Stimulated activated CD4-positive, alpha-beta T cell treated with anti-CD3 and anti-CD28 coated beads, Interleukin-4, amount 100 ng/mL, for 4 hours (primary cell): ENCODE results near the gene GJB1.
A peak's percentile ranks its signal among the peaks of the same experiment; 100 is the strongest.
"Not testable (repeated sequence)": the region's sequence is repeated elsewhere in the genome, so short reads cannot be mapped to it uniquely, and the experiment has no call there.

Experiments
- DNase-seq, 2 experiments: peaks; one replicate each; pipeline ENCODE4 v3.0.0-alpha.2; 2020

GJB1 gene

DNA sequence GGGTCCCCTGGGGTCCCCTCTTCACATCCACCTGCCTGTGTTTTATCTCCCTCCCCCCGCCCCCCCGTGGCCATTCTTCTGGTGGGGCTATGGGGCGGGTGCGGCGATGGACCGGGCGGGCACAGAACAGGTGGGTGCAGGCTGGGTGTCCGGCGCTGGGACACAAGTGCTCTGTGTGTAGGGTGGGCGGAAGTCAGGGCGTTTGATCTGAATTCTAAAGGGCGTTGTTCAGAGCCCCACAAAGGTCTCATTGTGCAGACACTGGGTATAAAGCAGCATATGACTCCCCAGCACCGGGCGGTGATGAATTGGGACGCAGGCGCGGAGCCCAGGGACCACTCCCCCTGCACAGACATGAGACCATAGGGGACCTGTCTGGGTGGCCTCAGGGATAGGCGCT, at the start of gene GJB1:
Gene GJB1, plus strand, starts transcription at position 296 of the 400 bp plus-strand sequence. CDS start 484 bp downstream, outside the sequence.
- no peak for DNase-seq

DNA sequence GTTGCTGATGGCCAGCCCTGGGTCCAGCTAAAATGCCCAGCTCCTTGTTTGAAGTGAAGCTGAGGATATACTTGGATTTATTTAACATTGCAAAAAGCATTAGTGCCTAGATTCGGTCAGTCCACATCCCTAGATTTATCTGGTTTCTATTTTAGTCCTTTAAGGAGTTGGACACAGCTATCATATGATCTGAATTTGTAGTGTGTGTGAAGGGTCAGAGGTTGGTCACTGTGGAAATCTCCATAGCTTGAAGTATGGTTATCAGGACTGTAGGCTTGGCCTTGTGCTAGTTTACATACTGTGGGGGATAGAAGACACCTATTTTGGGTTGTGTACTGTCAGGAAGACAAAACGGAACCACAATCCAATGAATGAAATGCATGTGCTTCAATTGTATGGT, 49.6 kb upstream of the GJB1 start:
- no peak for DNase-seq

DNA sequence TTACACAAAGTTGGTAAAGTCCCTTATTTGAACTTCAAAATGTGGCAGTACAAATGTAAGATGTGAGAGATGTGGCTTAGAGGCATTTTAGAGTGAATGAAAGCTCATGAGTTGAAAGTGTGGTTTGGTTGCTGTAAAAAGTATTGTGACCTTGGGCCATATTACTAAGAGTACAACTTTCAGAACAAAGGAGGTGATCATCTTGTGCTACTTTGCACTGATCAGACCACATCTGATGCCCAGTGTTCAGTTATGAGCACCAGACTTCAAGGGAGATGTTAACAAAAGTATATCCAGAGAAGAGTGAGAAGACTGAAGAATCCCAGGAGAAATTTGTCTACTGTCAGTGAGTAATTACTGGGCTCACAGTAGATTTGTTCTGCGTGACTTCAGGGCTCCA, 48.2 kb upstream of the GJB1 start:
- no peak for DNase-seq

DNA sequence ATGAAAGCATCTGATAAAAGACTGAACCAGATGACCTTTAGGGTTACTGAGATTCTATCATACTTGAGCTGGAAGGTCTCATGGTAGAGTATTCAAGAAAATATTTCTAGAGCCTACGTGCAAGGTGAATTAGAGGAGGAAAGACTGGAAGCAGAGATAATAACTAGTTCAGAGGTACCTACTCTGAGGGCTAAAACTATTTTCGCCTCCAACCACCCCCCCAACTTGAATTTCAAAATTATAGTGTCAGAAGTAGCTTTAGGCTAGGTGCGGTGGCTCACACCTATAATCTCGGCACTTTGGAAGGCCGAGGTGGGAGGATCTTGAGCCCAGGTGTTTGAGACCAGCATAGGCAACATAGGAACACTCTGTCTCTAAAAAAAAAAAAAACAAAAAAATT, 47.5 kb upstream of the GJB1 start:
- DNase-seq = no peak

DNA sequence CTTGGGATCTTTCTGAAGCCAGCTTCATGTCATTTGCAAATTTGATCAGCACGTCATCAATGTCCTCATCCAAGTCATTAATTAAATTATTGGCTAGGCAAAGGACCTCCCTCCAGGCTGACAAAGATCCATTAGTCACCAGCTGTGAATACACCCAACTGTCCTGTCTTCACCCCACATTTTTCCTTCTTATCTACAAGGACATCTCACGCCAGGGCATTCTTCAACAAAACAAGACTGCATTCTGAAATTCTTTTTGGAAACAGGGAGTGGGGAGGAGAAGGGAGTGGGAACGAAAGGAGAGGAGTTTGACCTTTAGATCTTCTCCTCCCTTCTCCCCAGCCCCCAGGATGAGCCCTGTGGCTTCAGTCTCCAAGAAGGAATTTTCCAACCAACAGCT, 45.7 kb upstream of the GJB1 start:
- DNase-seq = no peak

DNA sequence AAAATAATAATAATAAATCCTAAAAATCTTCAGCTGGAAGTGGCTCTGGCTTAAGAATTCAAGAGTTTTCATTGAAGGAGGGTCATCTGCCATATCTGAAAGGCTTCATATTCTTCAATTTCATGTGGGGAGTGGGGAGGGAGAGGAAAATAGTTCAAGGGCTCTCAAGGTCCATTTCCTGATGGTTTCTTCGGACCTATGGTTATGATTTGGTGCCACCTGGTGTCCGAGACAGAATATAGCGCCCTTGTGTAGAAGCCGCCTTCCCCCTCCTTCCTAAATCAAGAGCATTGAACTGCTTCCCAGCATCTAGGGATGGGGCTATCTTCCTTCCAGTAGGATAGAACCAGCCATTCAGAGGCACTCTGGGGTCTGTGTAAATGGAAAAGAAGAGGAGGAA, 44.1 kb upstream of the GJB1 start:
- DNase-seq = peak; percentile 10 to 23

DNA sequence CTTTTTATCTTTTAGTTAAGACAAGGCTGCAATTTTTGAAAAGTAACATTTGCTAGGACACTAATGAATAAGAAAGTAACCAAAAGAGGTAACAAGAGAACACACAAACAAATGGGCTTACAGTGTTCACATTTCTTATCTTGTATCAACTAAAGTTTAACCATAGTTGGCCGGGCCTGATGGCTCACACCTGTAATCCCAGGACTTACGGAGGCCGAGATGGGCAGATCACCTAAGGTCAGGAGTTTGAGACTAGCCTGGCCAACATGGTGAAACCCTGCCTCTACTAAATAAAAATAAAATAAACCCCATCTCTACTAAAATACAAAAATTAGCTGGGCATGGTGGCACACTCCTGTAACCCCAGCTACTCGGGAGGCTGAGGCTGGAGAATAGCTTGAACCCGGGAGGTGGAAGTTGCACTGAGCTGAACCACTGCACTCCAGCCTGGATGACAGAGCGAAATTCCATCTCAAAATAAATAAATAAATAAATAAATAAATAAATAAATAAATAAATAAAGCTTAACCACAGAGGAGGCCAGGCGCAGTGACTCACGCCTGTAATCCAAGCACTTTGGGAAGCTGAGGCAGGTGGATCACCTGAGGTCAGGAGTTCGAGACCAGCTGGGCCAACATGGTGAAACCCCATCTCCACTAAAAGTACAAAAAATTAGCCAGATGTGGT, 42.3 kb upstream of the GJB1 start:
- DNase-seq = not testable (repeated sequence)

DNA sequence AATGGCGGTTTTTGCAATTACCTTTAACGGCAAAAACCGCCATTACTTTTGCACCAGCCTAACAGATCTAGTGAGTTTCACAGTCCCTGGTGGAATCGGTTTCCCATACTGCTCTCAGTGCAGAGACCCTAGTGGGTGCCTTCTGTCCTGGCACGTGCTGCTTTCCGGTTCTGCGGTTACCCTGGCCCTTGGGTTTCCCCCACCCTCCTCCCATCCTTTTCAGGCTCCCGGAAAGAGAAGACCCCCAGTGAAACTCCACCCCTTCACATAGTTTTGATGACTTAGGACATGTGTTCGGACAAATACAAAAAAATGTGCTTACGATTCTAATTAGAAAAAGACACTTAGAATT, 41.5 kb upstream of the GJB1 start:
- peak; percentile 39 to 45 for DNase-seq

DNA sequence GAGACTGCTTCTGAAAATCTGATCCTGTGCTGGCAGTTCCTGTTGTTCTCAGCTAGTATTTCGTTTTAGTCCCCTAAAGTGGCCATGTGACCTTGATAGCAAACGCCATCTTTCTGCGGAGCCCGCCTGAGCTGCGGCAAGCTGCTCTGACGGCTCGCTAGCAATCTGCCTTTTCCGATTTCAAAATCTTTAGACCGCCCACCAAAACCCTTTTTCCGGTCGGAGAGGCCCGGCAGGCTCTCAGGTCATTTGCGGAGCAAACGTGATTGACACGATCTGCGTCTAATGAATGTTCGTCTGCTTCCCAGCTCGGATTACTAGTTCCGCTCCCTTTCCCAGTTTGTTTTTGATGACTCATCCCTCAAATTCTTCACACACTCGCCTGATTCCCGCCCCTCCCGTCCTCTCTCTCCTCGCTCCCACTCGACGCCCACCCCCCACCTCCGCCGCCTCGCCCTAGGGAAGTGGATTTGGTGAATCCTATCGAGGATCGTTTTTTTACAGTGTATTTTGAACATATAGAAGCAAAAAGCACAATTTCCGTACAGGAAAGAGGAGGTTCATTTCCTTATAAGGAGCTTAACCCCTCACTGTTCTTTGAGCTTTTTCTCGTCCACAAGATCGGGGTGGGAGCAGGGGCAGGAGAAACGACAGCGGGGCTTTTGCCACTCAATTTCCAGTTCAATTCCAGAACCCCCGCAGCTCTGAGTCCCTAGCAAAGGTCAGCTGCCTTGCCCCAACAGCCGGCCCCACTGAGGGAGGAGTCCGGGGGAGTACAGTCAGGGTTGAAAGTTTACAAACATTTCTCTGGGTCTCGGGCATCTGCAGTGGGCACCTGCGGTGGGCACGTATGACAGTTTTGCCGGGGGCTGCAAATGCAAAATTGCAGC, 40.9 kb upstream of the GJB1 start:
- DNase-seq = peak; percentile 63 to 84

DNA sequence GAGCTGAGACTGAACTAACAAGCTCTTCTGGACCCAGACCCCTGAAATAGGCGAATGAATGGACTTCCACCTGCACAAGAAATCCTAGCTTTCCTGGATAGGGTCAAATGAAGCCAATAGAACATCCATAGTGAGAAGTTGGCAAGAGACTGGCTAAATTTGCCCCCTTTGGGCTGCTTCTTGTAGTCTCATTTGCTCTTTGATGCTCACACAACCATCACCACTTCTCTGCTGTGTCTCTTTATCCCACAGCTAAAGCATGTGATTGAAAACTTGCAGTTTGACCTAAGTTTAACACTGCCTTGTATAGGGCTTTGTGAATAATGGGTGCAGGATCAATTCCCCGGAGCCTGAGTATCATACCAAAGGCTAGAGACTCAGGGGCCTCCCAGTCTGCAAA, 40.2 kb upstream of the GJB1 start:
- DNase-seq = no peak

DNA sequence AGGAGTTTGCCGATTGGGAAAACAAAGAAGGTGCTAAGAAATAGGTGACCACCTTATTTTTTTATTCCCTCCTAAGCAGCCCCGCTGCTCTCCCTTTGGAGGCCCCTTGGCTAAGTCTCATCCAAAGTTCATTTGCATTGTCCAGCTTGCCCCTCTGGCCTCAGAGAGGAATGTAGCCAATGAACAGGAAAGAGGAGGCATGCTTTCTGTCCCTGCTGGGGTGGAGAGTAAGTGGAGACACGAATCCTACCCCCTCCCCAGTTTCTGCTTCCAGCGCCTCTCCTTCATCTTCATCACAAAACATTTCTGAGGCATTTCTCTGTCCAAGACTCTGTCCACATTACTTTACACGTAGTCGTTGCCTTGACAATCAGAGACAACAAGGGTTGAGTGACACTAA, 39.7 kb upstream of the GJB1 start:
- no peak for DNase-seq

DNA sequence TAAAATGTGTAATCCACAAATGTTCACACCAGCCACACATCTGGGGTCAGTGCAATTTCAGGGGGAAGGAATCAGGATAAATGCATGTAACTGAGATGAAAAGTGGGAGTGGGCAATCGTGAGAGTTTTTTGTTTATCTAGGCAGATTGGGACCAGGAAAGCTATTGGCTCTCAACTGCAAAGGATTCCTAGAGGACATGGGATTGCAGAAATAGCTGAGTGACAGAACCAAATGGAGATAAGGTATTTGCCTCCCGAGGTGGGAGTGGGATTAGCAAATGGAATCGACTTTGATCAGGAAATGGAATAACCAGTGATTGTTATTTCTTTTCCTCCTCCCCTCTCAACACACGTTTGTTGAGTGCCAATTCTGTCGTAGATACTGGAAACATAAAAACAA, 38.9 kb upstream of the GJB1 start:
- no peak for DNase-seq

DNA sequence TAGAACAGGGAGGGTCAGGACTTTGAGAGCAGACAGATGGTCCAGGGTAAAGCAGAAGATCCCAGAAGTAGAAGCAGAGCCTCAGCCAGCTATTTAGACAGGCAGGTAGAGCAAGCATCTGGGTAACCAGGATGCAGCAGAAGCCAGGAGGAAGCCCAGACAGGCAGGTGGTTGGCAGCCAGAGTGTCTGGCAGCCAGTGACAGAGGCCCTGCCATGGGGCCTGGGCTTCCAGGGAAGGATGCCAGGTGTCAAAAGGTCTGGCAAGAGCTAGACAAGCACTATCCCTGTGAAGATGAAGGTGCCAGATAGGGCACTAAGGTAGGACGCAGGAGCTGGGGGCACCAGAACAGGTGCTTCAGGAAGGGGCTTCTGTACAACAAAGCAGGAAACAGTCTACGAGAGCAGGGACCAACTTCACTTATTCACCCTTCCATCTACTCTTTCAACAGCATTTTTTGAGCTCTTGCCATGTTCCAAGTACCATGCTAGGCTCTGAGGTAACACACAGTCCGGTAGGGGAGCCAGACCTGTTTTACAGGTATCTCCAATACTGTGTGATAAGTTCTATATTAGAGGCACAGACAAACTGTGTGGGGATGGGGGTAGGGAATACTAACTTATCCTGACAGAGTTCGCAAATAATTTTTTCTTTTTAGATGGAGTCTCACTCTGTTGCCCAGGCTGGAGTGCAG, 38.1 kb upstream of the GJB1 start:
- no peak for DNase-seq

DNA sequence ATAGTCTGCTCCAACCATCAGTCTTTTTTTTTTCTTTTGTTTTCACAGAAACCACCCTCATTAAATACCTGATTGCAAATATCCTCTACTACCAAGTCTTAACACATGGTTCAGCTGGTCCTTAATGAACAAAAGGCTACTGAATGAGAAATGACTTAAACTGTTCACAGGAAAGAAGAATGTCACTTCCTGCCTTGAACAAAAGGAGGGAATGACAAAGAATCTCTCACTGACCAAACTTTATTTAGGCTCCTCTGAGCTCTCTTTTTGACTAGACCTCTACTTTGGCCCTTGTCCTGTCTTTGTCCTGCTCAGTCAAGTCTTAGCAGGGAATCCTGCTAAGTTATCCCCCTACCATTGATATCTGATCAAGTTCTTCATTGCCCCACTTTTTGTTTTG, 31.8 kb upstream of the GJB1 start:
- no peak for DNase-seq

DNA sequence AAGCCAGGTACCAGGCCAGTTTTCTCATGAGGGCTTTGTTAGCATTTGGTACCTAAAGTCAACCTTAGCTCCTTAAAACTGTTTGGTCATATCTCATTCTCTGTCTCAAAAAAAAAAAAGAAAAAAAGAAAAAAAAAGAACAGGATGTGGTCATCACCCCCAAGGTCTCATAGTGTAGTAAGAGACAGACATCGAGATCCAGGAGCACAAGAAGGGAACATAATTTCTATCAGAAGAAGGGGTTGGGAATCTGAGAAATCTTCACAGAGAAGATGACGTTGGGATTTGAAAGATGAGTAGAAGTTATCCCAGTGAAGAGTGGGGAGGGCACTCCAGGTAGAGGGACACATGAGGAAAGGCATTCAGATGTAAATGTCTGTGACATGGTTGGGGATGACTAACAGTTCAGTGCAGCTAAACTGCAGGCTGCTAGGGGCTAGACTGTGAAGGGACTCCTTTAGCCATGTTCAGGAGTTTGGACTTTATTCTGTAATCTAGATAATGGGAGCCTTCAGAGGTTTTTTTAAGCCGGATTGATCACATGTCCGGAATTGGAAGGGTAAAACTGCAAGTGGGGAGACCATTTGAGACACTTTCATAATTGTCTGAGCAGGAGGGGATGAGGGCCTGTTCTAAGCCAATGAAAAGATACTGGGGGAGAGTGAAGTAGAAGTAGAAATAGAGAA, 26.9 kb upstream of the GJB1 start:
- no peak for DNase-seq

DNA sequence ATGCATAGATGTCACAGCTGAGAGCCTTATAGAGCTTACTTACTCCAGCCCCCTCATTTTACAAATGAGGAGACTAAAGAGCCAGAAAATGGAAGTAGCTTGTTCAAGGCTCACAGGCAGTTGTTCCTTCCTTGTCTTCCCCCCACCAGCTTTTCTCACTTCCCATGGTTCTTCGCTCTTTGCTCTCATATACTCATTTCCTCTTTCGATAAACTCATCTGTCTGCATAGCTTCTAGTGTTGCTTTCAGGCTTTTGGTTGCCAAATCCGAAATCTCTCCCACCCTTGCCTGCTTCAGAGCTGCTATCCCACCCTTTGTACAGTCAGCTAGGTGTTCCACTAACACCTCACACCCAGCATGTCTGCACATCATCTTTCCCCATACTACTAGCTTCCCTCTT, 25.0 kb upstream of the GJB1 start:
- no peak for DNase-seq

DNA sequence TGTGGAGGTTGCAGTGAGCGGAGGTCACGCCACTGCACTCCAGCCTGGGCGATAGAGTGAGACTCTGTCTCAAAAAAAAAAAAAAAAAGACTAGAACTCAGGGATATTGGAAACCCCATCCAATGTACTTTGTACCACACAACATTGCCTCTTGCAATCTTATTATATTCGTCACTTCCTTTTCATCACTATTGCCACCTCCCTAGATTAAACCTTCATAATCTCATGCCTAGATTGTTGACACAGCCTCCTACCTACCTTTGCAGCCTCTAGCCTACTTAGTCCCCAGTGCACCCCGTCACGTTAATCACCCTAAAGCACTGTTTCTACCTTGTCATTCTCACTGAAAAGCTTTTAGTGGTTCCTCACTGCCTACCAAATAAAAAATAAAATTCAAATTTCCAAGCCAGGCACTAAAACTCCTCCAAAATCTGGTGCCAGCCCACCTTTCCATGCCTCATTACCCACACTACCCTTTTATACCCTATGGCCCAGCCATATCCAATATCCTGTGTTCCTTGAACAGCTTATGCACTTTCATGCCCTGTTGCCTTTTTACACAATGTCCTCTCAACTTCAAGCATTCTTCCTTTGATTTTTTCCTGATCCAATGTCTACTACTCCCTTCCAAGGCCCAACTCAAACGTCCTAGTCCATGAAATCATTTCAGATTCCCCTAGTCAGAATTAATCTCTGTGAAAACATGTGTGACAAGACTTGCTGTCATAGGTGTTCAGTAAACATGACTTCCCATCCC, 23.6 kb upstream of the GJB1 start:
- DNase-seq = no peak

DNA sequence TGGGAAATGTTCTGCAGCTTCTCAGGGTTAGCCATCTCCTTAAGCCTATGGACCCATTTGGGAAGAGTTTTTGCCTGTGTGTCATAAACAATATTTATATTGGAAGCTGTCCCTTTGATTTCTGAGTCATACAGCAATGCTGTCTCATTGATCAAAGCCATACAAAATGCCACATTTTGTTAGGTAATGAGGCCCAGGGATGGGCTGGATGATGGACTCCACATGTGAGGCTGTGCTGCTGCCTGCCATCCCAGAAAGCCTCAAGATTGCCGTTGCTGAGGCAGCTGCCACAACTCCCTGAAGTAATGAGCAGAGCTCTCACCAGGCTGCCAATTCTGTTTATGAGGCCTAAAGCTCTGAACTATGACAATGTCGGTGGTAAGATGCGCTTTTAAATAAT, 12.2 kb upstream of the GJB1 start:
- no peak for DNase-seq

DNA sequence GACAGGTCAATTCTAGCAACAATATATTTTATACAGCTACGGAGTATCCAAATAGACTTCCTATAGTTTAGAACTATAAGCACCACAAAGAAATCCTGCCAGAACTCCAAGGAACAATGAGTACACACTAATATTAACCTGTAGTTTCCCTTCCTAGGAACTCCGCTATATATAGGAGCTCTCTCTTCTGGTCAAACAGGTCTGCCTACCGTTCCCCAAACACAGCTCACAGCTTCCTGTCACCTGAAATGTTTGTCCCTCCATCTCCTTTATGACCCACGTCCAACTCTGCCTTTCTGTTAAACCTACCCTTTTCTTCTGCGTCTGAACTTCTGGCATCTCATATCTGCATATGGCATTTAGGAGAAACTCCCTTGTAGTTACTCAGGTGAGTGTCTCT, 10.5 kb upstream of the GJB1 start:
- DNase-seq = no peak

DNA sequence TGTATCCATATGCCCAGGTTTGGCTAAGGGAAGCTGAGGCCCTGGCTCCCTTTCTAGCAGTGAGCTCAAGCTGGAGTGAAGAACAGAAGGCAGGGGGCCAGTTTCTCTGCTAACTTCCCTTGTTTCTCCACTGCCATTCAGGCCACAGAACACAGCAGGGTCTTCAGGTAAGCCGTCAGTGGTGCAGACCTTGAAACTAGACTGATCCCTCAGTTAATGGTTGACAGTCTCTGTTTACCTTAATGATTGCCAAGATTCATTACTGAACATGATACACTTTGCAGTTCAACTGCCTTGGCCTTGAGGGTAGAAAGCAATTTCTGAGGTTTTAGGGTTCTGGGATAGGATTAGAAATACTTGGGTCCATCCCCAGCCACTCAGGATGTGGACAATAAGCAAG, 8.9 kb upstream of the GJB1 start:
- DNase-seq = no peak

DNA sequence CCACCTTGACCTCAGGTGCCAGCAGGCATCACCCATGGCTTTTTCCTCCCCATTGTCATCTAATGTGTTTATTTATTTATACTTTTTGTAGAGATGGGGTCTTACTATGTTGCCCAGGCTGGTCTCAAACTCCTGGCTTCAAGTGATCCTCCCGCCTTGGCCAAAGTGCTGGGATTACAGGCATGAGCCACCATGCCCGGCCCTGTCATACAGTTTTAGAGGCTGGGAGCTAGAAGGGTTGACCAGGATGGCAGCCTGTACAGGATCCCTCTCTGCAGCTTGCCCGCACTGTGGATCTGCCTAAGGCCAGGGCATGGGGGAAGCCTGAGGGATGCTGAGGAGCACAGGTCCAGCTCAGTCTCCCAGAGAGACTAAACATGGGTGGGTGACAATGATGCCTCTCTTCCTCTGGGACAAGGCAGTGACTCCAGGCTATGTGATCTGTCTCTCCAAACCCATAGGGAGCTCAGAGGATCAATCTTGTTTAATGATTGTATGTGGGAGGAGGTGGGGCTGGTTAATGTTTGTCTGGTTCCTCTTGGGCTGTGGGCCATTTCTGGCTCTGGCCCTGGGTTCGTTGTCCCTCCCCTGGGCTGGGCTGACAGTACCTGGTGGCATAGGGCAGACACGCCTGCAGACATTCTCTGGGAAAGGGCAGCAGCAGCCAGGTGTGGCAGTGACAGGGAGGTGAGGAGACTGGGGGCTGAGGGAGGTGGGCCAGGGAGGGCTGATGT, 8.3 kb upstream of the GJB1 start:
- no peak for DNase-seq
